ENCODE results near the gene SLC25A21. TPM values are rescaled to one million over a fixed set of nuclear protein-coding genes. Genes with fewer than 3 reads are reported as not detected.

SLC25A21 gene
- total RNA-seq, 1 experiment from 2014 or later, result 2.1 TPM

- CTCF ChIA-PET, result no interaction called here
- H3K27ac ChIP-seq (ENCODE audit: low read length), result no peak overlapping the region
- no peaks in the 10 kb centered on the region for H3K9me3 ChIP-seq (ENCODE audit: control insufficient read depth, insufficient read depth, low read depth, low read length)
- H3K4me3 ChIP-seq (ENCODE audit: low read depth in 2 of 2, low read length in 2 of 2), result no peak overlapping the region
- TF ChIP-seq CTCF (IDR thresholded peaks at IDR 0.05) (no peak), SIN3A (IDR thresholded peaks at IDR 0.05; ENCODE audit: borderline replicate concordance, insufficient read depth, low read depth, low read length) (no peak)
- no TSS peak for BruUV-seq (replicated peaks)
- POLR2A ChIA-PET, result no interaction called here
- DNase-seq (ENCODE audit: low read depth, low spot score), result no peak
- H3K36me3 ChIP-seq (ENCODE audit: control insufficient read depth, insufficient read depth, low read length), result no peaks in the 10 kb centered on the region
- H3K4me1 ChIP-seq (ENCODE audit: control insufficient read depth, insufficient read depth, low read length), result no peaks in the 10 kb centered on the region
- no peak for ATAC-seq
- H3K27me3 ChIP-seq (ENCODE audit: control insufficient read depth, insufficient read depth, low read length), result no peaks in the 10 kb centered on the region
- intact Hi-C loops (cut with micrococcal nuclease; ENCODE audit: unreplicated experiment), result no loop called here
- in situ Hi-C loops (cut with HindIII; ENCODE audit: low pct_unique_long_range_greater_than_20kb, low sequenced_read_pairs), result no loop called here
Measured at GRCh38 chr14:36755756-36756155, 416.6 kb downstream of the SLC25A21 start.

- ATAC-seq (no peak), DNase-seq (ENCODE audit: low read depth, low spot score) (no peak)
- H3K4me3 ChIP-seq (ENCODE audit: low read depth in 2 of 2, low read length in 2 of 2), result no peak overlapping the region
- ChIA-PET CTCF (no interaction called here), POLR2A (no interaction called here)
- H3K36me3 ChIP-seq (ENCODE audit: control insufficient read depth, insufficient read depth, low read length), result no peaks in the 10 kb centered on the region
- H3K27ac ChIP-seq (ENCODE audit: low read length), result no peak overlapping the region
- intact Hi-C loops (cut with micrococcal nuclease; ENCODE audit: unreplicated experiment), result no loop called here
- H3K9me3 ChIP-seq (ENCODE audit: control insufficient read depth, insufficient read depth, low read depth, low read length), result no peaks in the 10 kb centered on the region
- no TSS peak for BruUV-seq (replicated peaks)
- H3K4me1 ChIP-seq (ENCODE audit: control insufficient read depth, insufficient read depth, low read length), result no peaks in the 10 kb centered on the region
- no peaks in the 10 kb centered on the region for H3K27me3 ChIP-seq (ENCODE audit: control insufficient read depth, insufficient read depth, low read length)
- in situ Hi-C loops (cut with HindIII; ENCODE audit: low pct_unique_long_range_greater_than_20kb, low sequenced_read_pairs), result no loop called here
- TF ChIP-seq REST (IDR thresholded peaks at IDR 0.05; ENCODE audit: insufficient read depth in 1 of 2, low read depth in 2 of 2, low read length in 1 of 2) (no peak), CTCF (IDR thresholded peaks at IDR 0.05) (no peak), POLR2AphosphoS5 (IDR thresholded peaks at IDR 0.05; ENCODE audit: low read depth, low read length) (no peak), SIN3A (IDR thresholded peaks at IDR 0.05; ENCODE audit: borderline replicate concordance, insufficient read depth, low read depth, low read length) (no peak), TCF7L2 (IDR thresholded peaks at IDR 0.05; ENCODE audit: low read depth, low read length) (no peak)
Measured at GRCh38 chr14:36751920-36752319, 420.5 kb downstream of the SLC25A21 start.

- Histone ChIP-seq H3K4me1 (ENCODE audit: control insufficient read depth, insufficient read depth, low read length) (no peaks in the 10 kb centered on the region), H3K36me3 (ENCODE audit: control insufficient read depth, insufficient read depth, low read length) (no peaks in the 10 kb centered on the region), H3K27me3 (ENCODE audit: control insufficient read depth, insufficient read depth, low read length) (no peaks in the 10 kb centered on the region), H3K9me3 (ENCODE audit: control insufficient read depth, insufficient read depth, low read depth, low read length) (no peaks in the 10 kb centered on the region), H3K27ac (ENCODE audit: low read length) (no peak overlapping the region), H3K4me3 (ENCODE audit: low read depth in 2 of 2, low read length in 2 of 2) (no peak overlapping the region)
- DNase-seq (ENCODE audit: low read depth, low spot score) (no peak), ATAC-seq (no peak)
- POLR2A ChIA-PET, result no interaction called here
- CTCF ChIA-PET, result no interaction called here
- no TSS peak for BruUV-seq (replicated peaks)
- intact Hi-C loops (cut with micrococcal nuclease; ENCODE audit: unreplicated experiment) (no loop called here), in situ Hi-C loops (cut with HindIII; ENCODE audit: low pct_unique_long_range_greater_than_20kb, low sequenced_read_pairs) (no loop called here)
- TF ChIP-seq POLR2AphosphoS5 (IDR thresholded peaks at IDR 0.05; ENCODE audit: low read depth, low read length) (no peak), TCF7L2 (IDR thresholded peaks at IDR 0.05; ENCODE audit: low read depth, low read length) (no peak), REST (IDR thresholded peaks at IDR 0.05; ENCODE audit: insufficient read depth in 1 of 2, low read depth in 2 of 2, low read length in 1 of 2) (no peak), SIN3A (IDR thresholded peaks at IDR 0.05; ENCODE audit: borderline replicate concordance, insufficient read depth, low read depth, low read length) (no peak)
Measured at GRCh38 chr14:36751106-36751505, 421.3 kb downstream of the SLC25A21 start.
